ENCODE results near the gene OSBPL2.

OSBPL2 gene

GRCh38 chr20:62293111-62293784 is 54.9 kb downstream of the OSBPL2 start:
- Histone ChIP-seq H3K4me3 (ENCODE audit: low read length) (no peak overlapping the region), H3K9ac (ENCODE audit: low read length) (no peak overlapping the region), H3K23ac (ENCODE audit: low read length) (no peak overlapping the region), H4K5ac (ENCODE audit: low read length) (no peak overlapping the region), H3K4ac (ENCODE audit: low read depth, low read length) (no peak overlapping the region), H3K79me2 (ENCODE audit: control insufficient read depth, insufficient read depth, low read length) (no peaks in the 10 kb centered on the region), H4K8ac (ENCODE audit: low read depth, low read length) (no peak overlapping the region), H3K4me1 (ENCODE audit: control insufficient read depth, low read depth, low read length) (no peaks in the 10 kb centered on the region), H2BK5ac (ENCODE audit: low read length) (no peak overlapping the region), H3K27ac (ENCODE audit: low read depth, low read length) (no peak overlapping the region), H3K4me2 (ENCODE audit: low read length) (no peak overlapping the region), H3K27me3 (ENCODE audit: insufficient read depth, low read length, poor library complexity) (no peaks in the 10 kb centered on the region), H3K36me3 (ENCODE audit: control insufficient read depth, insufficient read depth, low read length) (peaks cover 10% of the 10 kb centered on the region), H3K79me1 (ENCODE audit: low read length) (no peaks in the 10 kb centered on the region), H3K18ac (ENCODE audit: low read length) (no peak overlapping the region), H2AK5ac (ENCODE audit: low read length) (no peak overlapping the region), H3K56ac (ENCODE audit: low read length) (no peak overlapping the region), H2BK15ac (replicated peaks; ENCODE audit: low read depth) (no peak overlapping the region), H2BK120ac (ENCODE audit: low read depth, low read length) (no peak overlapping the region)
- no peak for DNase-seq
- no CpG with 5 or more reads among the region's 20 CpGs for WGBS (ENCODE audit: extremely low coverage, insufficient coverage, low lambda C conversion rate)

DNA sequence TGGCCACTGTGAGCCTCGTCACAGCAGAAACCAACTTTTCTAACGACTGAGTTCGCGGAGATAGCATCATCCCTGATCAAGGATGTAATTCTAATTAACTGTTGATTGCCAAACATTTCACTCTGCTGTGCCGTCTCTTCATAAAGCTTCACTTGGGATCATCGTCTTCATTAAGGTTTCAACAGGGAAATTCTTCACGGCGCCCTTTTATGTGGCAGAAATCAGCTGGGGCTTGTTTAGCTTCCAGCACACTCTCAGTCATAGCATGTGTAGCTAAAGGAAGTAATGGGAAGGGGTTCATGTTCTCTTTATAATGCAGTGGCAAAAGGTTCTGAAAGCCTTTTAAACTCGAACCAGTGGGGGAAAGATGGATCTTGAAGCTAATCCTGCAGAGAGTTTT is 55.6 kb downstream of the OSBPL2 start:
- WGBS (ENCODE audit: extremely low coverage, insufficient coverage, low lambda C conversion rate), result no CpG with 5 or more reads among the region's 9 CpGs
- no peak for DNase-seq

GRCh38 chr20:62294516-62294915 is 56.2 kb downstream of the OSBPL2 start:
- no peak overlapping the region for H4K8ac ChIP-seq (ENCODE audit: low read depth, low read length)
- no peaks in the 10 kb centered on the region for H3K27me3 ChIP-seq (ENCODE audit: insufficient read depth, low read length, poor library complexity)
- H3K4me1 ChIP-seq (ENCODE audit: control insufficient read depth, low read depth, low read length), result no peaks in the 10 kb centered on the region
- no peak for DNase-seq
- no peaks in the 10 kb centered on the region for H3K79me2 ChIP-seq (ENCODE audit: control insufficient read depth, insufficient read depth, low read length)
- H3K23ac ChIP-seq (ENCODE audit: low read length), result no peak overlapping the region
- no peak overlapping the region for H3K18ac ChIP-seq (ENCODE audit: low read length)
- peaks cover 10% of the 10 kb centered on the region for H3K36me3 ChIP-seq (ENCODE audit: control insufficient read depth, insufficient read depth, low read length)
- WGBS (ENCODE audit: extremely low coverage, insufficient coverage, low lambda C conversion rate), result no CpG with 5 or more reads among the region's 17 CpGs
- no peak overlapping the region for H3K4ac ChIP-seq (ENCODE audit: low read depth, low read length)
- no peak overlapping the region for H3K56ac ChIP-seq (ENCODE audit: low read length)
- no peak overlapping the region for H2BK15ac ChIP-seq (replicated peaks; ENCODE audit: low read depth)
- H4K5ac ChIP-seq (ENCODE audit: low read length), result no peak overlapping the region
- H2AK5ac ChIP-seq (ENCODE audit: low read length), result no peak overlapping the region
- H3K9ac ChIP-seq (ENCODE audit: low read length), result no peak overlapping the region
- H2BK5ac ChIP-seq (ENCODE audit: low read length), result no peak overlapping the region
- H2BK120ac ChIP-seq (ENCODE audit: low read depth, low read length), result no peak overlapping the region
- H3K79me1 ChIP-seq (ENCODE audit: low read length), result no peaks in the 10 kb centered on the region
- no peak overlapping the region for H3K4me3 ChIP-seq (ENCODE audit: low read length)
- H3K27ac ChIP-seq (ENCODE audit: low read depth, low read length), result no peak overlapping the region
- H3K4me2 ChIP-seq (ENCODE audit: low read length), result no peak overlapping the region

More for the DNA sequence above, 55.6 kb downstream of the OSBPL2 start:
- no peak overlapping the region for H3K18ac ChIP-seq (ENCODE audit: low read length)
- no peak overlapping the region for H2BK15ac ChIP-seq (replicated peaks; ENCODE audit: low read depth)
- no peak overlapping the region for H3K4ac ChIP-seq (ENCODE audit: low read depth, low read length)
- no peaks in the 10 kb centered on the region for H3K4me1 ChIP-seq (ENCODE audit: control insufficient read depth, low read depth, low read length)
- H3K9ac ChIP-seq (ENCODE audit: low read length), result no peak overlapping the region
- no peak overlapping the region for H2BK5ac ChIP-seq (ENCODE audit: low read length)
- no peak overlapping the region for H3K4me3 ChIP-seq (ENCODE audit: low read length)
- no peak overlapping the region for H4K5ac ChIP-seq (ENCODE audit: low read length)
- peaks cover 10% of the 10 kb centered on the region for H3K36me3 ChIP-seq (ENCODE audit: control insufficient read depth, insufficient read depth, low read length)
- H3K79me1 ChIP-seq (ENCODE audit: low read length), result no peaks in the 10 kb centered on the region
- H2BK120ac ChIP-seq (ENCODE audit: low read depth, low read length), result no peak overlapping the region
- H3K56ac ChIP-seq (ENCODE audit: low read length), result no peak overlapping the region
- H3K4me2 ChIP-seq (ENCODE audit: low read length), result no peak overlapping the region
- no peak overlapping the region for H3K27ac ChIP-seq (ENCODE audit: low read depth, low read length)
- no peak overlapping the region for H4K8ac ChIP-seq (ENCODE audit: low read depth, low read length)
- H3K23ac ChIP-seq (ENCODE audit: low read length), result no peak overlapping the region
- H3K79me2 ChIP-seq (ENCODE audit: control insufficient read depth, insufficient read depth, low read length), result no peaks in the 10 kb centered on the region
- H2AK5ac ChIP-seq (ENCODE audit: low read length), result no peak overlapping the region
- H3K27me3 ChIP-seq (ENCODE audit: insufficient read depth, low read length, poor library complexity), result no peaks in the 10 kb centered on the region

- DNase-seq, result no peak
- Histone ChIP-seq H3K79me2 (ENCODE audit: control insufficient read depth, insufficient read depth, low read length) (no peaks in the 10 kb centered on the region), H3K4me3 (ENCODE audit: low read length) (no peak overlapping the region), H2BK15ac (replicated peaks; ENCODE audit: low read depth) (no peak overlapping the region), H2AK5ac (ENCODE audit: low read length) (no peak overlapping the region), H2BK5ac (ENCODE audit: low read length) (no peak overlapping the region), H3K18ac (ENCODE audit: low read length) (no peak overlapping the region), H4K5ac (ENCODE audit: low read length) (no peak overlapping the region), H3K9ac (ENCODE audit: low read length) (no peak overlapping the region), H3K56ac (ENCODE audit: low read length) (no peak overlapping the region), H3K27ac (ENCODE audit: low read depth, low read length) (no peak overlapping the region), H2BK120ac (ENCODE audit: low read depth, low read length) (no peak overlapping the region), H3K4me1 (ENCODE audit: control insufficient read depth, low read depth, low read length) (no peaks in the 10 kb centered on the region), H3K36me3 (ENCODE audit: control insufficient read depth, insufficient read depth, low read length) (peaks cover 10% of the 10 kb centered on the region), H3K4me2 (ENCODE audit: low read length) (no peak overlapping the region), H3K23ac (ENCODE audit: low read length) (no peak overlapping the region), H3K27me3 (ENCODE audit: insufficient read depth, low read length, poor library complexity) (no peaks in the 10 kb centered on the region), H3K4ac (ENCODE audit: low read depth, low read length) (no peak overlapping the region), H4K8ac (ENCODE audit: low read depth, low read length) (no peak overlapping the region), H3K79me1 (ENCODE audit: low read length) (no peaks in the 10 kb centered on the region)
- WGBS (ENCODE audit: extremely low coverage, insufficient coverage, low lambda C conversion rate), result no CpG with 5 or more reads among the region's 30 CpGs
Observed at GRCh38 chr20:62296724-62297448, 58.6 kb downstream of the OSBPL2 start.

- Histone ChIP-seq H2AK5ac (ENCODE audit: low read length) (no peak overlapping the region), H3K18ac (ENCODE audit: low read length) (no peak overlapping the region), H3K4me3 (ENCODE audit: low read length) (no peak overlapping the region), H3K27ac (ENCODE audit: low read depth, low read length) (no peak overlapping the region), H4K5ac (ENCODE audit: low read length) (no peak overlapping the region), H3K9ac (ENCODE audit: low read length) (no peak overlapping the region), H3K4me2 (ENCODE audit: low read length) (no peak overlapping the region), H2BK15ac (replicated peaks; ENCODE audit: low read depth) (no peak overlapping the region), H4K8ac (ENCODE audit: low read depth, low read length) (no peak overlapping the region), H3K56ac (ENCODE audit: low read length) (no peak overlapping the region), H3K4ac (ENCODE audit: low read depth, low read length) (no peak overlapping the region), H3K79me1 (ENCODE audit: low read length) (no peaks in the 10 kb centered on the region), H3K4me1 (ENCODE audit: control insufficient read depth, low read depth, low read length) (no peaks in the 10 kb centered on the region), H2BK5ac (ENCODE audit: low read length) (no peak overlapping the region), H3K36me3 (ENCODE audit: control insufficient read depth, insufficient read depth, low read length) (peaks cover 7% of the 10 kb centered on the region), H3K79me2 (ENCODE audit: control insufficient read depth, insufficient read depth, low read length) (no peaks in the 10 kb centered on the region), H3K27me3 (ENCODE audit: insufficient read depth, low read length, poor library complexity) (no peaks in the 10 kb centered on the region), H3K23ac (ENCODE audit: low read length) (no peak overlapping the region), H2BK120ac (ENCODE audit: low read depth, low read length) (no peak overlapping the region)
- DNase-seq, result no peak
- WGBS (ENCODE audit: extremely low coverage, insufficient coverage, low lambda C conversion rate), result no CpG with 5 or more reads among the region's 29 CpGs
Observed at GRCh38 chr20:62297449-62298227, 59.3 kb downstream of the OSBPL2 start.
